ENCODE results near the gene YPEL3.

- TF ChIP-seq CTCF (IDR thresholded peaks at IDR 0.05; ENCODE audit: low read length), result no peak
- no peak for TF ChIP-seq EZH2 (IDR thresholded peaks at IDR 0.05; ENCODE audit: borderline replicate concordance, low read length)
Observed at GRCh38 chr16:30104090-30104489, 8.1 kb upstream of the YPEL3 start.
